Fibroblast of pulmonary artery (primary cell): ENCODE data around the gene TBKBP1.

Source experiments
- DNase-seq: peaks from one replicate; pipeline ENCODE4 v3.0.0-alpha.2; 2010; ENCODE audit warnings: low read depth
- H3K4me3 ChIP-seq: replicated peaks from 2 replicates; pipeline ENCODE4 v1.5.1; 2011; ENCODE audit warnings: low read depth, mild to moderate bottlenecking, control low read depth, low read length, moderate library complexity
- TF ChIP-seq, protein P1 (sequence below): IDR thresholded peaks from 2 replicates; pipeline ENCODE4 v1.5.1; 2011; ENCODE audit warnings: mild to moderate bottlenecking, control low read depth, low read length, inconsistent platforms; ENCODE audit errors: missing control alignments

Gene TBKBP1

GRCh38 chr17:47704116-47704515, 10.2 kb downstream of the TBKBP1 start:
- no peak for DNase-seq
- TF ChIP-seq, protein P1, sequence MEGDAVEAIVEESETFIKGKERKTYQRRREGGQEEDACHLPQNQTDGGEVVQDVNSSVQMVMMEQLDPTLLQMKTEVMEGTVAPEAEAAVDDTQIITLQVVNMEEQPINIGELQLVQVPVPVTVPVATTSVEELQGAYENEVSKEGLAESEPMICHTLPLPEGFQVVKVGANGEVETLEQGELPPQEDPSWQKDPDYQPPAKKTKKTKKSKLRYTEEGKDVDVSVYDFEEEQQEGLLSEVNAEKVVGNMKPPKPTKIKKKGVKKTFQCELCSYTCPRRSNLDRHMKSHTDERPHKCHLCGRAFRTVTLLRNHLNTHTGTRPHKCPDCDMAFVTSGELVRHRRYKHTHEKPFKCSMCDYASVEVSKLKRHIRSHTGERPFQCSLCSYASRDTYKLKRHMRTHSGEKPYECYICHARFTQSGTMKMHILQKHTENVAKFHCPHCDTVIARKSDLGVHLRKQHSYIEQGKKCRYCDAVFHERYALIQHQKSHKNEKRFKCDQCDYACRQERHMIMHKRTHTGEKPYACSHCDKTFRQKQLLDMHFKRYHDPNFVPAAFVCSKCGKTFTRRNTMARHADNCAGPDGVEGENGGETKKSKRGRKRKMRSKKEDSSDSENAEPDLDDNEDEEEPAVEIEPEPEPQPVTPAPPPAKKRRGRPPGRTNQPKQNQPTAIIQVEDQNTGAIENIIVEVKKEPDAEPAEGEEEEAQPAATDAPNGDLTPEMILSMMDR: no peak
- H3K4me3 ChIP-seq: no peak overlapping the region

GRCh38 chr17:47704736-47705135, 10.8 kb downstream of the TBKBP1 start:
- DNase-seq: no peak
- no peak overlapping the region for H3K4me3 ChIP-seq
- TF ChIP-seq, protein P1: no peak

DNA sequence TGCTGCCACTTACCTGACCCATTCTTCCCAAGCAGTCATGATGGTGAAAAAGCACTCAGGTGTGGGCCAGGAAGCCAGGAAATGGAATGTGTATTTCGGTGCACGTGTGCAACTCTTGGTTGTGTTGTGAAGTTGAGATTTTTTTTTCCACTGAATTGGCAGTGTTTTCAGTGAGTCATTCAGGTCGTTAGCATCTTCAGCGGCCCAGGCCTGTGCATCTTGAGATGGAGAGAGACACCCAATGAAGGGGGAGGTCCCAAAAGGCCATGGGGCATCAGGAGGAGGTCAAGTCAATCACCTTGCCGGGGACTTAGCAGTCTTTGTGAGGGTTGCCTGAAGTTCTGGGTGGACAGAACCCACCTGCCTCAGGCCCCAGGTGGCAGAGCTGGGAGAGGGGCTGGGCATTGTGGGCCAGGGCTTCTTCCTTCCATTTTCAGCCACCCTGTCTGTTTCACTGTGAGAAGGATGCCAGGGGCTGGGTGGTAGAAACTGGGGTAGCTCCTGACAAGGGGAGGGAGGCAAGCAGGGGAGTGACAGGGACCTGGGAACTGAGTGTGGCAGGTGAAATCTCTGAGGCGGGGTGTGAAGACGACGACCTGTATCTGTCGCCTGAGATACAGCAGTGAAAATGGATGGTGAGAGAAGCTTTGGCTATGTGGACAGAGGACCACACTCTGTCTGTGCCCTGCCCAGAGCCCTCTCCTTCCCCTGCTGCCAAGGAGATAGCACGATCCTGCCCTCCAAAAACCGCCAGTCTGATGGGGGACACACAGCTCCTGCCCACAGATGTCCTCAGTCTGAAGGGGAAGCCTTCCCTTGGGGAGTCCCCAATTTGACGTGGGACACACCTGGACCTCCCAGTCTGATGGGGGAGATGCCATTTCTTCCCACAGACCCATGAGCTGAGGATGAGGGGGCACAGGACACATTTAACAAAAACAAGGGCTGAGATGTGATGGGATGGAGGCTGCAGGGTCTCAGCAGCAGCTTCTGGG, 11.9 kb downstream of the TBKBP1 start:
- TF ChIP-seq, protein P1: no peak
- no peak overlapping the region for H3K4me3 ChIP-seq
- no peak for DNase-seq

- TF ChIP-seq, protein P1: no peak
- H3K4me3 ChIP-seq: no peak overlapping the region
- DNase-seq: peak; percentile 18
These were observed 13.3 kb downstream of the TBKBP1 start for GRCh38 chr17:47707056-47707804.

- TF ChIP-seq, protein P1: no peak
- no peak for DNase-seq
- H3K4me3 ChIP-seq: no peak overlapping the region
These were observed 13.9 kb downstream of the TBKBP1 start for GRCh38 chr17:47707884-47708283.

DNA sequence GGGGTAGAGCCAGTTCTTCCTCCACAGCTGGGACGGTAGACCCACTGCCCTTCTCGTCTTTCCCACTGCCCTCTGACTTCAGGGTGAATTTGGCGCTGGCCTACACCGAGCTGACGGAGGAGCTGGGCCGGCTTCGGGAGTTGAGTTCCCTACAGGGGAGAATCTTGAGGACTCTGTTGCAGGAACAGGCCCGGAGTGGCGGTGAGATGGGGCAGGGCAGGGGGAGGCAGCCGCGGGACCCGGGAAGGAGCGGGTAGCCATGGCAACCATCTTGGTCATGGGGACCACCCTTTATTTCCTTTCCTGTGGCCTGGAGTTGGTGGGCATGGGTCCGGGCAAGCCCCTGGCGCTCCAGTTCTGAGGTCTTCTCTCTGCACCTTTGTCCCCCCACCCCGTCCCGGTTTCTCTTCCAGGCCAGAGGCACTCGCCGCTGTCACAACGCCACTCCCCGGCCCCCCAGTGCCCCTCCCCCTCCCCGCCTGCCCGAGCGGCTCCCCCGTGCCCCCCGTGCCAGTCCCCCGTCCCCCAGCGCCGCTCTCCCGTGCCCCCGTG, 14.4 kb downstream of the TBKBP1 start:
- TF ChIP-seq, protein P1: no peak
- DNase-seq: no peak
- no peak overlapping the region for H3K4me3 ChIP-seq
